Measurements from ENCODE around the gene MTMR2. TPM values are rescaled to one million over a fixed set of nuclear protein-coding genes. Genes with fewer than 3 reads are reported as not detected.

The MTMR2 gene
- total RNA-seq, 1 donor from 2014 or later: 14.7 TPM

DNA sequence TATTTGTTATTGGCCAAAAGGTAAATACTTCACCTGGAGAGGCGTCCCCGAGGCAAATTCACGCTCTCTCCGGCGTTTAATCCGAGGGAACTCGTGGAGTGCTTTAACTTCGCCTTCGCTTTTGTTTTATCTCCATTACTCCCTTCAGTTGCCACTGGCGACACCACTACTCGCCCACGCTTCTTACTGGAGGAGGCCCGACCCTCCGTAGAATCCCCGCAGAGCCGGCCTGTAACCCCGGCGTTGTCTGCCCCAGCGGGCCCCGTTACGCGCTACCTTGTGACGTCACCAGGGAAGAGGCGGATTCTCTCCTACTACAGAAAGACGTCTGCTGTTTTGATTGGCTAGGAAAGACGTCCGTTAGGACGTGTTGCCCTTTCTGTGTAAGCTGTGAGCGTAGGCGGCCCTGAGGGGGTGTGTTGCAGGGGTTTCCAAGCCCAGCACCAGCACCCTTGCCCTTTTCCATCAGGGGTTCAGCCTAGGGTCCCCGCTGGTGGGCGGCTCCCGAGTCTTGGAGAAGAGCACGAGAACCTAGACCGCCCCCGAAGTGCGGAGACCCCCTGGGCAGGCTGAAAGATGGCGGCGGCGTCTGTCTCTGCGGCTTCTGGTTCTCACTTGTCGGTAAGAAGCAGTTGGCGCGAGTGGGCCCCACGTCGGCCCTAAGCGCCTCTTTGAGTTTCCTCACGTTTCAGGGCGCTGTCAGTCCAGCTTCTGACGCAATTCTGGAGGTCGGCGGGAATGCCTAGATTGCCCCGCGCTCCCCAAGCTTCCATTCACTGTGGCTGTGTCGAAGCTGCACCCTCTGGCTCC, 133.6 kb downstream of the MTMR2 start, which contains the start of gene CEP57:
CEP57 (plus strand) TSS at position 376 of the 810 bp plus-strand sequence; CDS start at position 577, 201 bp downstream.
- TF ChIP-seq, protein P1, sequence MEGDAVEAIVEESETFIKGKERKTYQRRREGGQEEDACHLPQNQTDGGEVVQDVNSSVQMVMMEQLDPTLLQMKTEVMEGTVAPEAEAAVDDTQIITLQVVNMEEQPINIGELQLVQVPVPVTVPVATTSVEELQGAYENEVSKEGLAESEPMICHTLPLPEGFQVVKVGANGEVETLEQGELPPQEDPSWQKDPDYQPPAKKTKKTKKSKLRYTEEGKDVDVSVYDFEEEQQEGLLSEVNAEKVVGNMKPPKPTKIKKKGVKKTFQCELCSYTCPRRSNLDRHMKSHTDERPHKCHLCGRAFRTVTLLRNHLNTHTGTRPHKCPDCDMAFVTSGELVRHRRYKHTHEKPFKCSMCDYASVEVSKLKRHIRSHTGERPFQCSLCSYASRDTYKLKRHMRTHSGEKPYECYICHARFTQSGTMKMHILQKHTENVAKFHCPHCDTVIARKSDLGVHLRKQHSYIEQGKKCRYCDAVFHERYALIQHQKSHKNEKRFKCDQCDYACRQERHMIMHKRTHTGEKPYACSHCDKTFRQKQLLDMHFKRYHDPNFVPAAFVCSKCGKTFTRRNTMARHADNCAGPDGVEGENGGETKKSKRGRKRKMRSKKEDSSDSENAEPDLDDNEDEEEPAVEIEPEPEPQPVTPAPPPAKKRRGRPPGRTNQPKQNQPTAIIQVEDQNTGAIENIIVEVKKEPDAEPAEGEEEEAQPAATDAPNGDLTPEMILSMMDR (IDR thresholded peaks at IDR 0.05): no peak
- intact Hi-C loops (cut with DNase I): loop anchor here (1.0 kb wide), 1 partner anchor 723 kb away; no protein-coding TSS in a partner anchor
- Histone ChIP-seq H3K4me1 (peaks cover 0 to 22% of the 10 kb centered on the region in 2 donors), H3K4me3 (peak within 1 kb of the TSS; percentile 95 to 98), H3K9me3 (no peaks in the 10 kb centered on the region), H3K36me3 (peaks cover 9 to 14% of the 10 kb centered on the region in 2 donors), H3K27me3 (no peaks in the 10 kb centered on the region), H3K27ac (peak within 1 kb of the TSS; percentile 91 to 100)
- peak; percentile 86 to 99 for DNase-seq (ENCODE audit: low spot score in 2 of 2)

DNA sequence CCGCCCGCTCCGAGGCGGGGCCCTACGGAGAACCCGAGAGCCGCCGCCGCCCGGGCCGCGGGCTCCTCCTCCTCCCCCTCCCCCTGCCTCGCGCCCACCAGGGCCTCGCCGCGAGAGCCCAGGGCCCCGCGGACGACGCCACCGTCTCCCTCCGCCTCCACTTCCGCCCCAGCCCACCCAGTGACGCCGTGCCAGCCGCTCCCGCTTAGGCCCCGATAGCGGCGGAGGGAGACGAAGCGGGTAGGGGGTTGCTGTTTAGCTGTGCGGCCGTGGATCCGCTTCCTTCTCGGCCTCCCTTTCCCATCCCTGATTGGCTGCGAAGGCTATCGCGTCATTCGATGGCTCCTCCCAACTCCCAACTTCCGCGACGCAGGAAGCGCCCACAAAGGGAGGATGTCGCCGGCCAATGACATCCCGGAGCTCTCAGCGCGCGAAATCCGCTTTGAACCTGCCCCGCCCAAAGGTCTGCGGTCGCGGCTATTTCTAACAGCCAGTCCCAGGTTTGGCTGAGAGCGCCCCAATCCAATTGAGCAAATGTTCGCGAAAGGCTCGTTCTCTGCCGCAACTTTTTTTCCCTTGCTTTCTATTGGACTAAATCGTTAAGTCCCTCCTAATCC, 134.3 kb downstream of the MTMR2 start, which contains the start of gene FAM76B:
FAM76B (minus strand) TSS at position 277 of the 617 bp plus-strand sequence. CDS start 304 bp downstream, outside the sequence.
- H3K27ac ChIP-seq: peak within 1 kb of the TSS; percentile 91 to 100
- intact Hi-C loops (cut with DNase I): loop anchor here (1.0 to 10.0 kb wide), 6 partner anchors 558 to 1245 kb away; partner anchors contain the start of genes CCDC82, CWC15, ENDOD1 and FUT4
- no peaks in the 10 kb centered on the region for H3K27me3 ChIP-seq
- H3K4me3 ChIP-seq: peak within 1 kb of the TSS; percentile 95 to 98
- H3K4me1 ChIP-seq: peaks cover 0 to 22% of the 10 kb centered on the region in 2 donors
- TF ChIP-seq, protein P1 (IDR thresholded peaks at IDR 0.05): no peak
- peaks cover 9 to 21% of the 10 kb centered on the region in 2 donors for H3K36me3 ChIP-seq
- DNase-seq (ENCODE audit: low spot score in 2 of 2): peak; percentile 85 to 97
- no peaks in the 10 kb centered on the region for H3K9me3 ChIP-seq

DNA sequence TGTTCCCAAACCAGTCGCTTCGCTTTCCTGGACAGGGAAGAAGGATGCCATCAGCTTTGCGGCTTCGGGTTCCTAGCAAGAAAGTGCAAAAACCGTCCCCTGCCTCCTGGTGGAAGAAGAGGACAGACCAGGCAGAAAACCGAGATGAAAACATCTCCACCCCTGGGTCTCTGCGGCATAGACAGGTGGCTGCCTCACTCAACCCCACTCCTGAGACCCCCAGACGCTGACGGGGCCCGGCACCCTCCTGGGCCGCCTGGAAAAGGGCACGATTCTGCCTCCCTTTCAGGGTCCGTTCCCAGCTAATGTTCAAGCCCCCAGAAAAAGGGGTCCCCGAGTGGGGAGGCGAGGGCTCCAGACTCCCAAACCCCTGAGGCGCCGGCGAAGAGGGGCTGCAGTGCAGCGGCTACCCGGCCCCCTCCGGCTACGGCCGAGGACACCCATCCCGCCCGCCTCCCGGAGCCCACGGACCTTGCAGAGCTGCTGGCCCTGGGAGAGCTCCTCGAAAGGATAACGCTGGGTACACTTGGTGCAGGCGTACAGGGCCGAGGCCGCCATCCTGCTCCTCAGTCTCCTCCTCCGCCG, 134.9 kb downstream of the MTMR2 start:
- H3K27me3 ChIP-seq: no peaks in the 10 kb centered on the region
- peak overlapping the region; percentile 95 to 98 for H3K4me3 ChIP-seq
- peak overlapping the region; percentile 91 to 100 for H3K27ac ChIP-seq
- DNase-seq (ENCODE audit: low spot score in 2 of 2): peak in 1 of 2 donors; percentile 67
- peaks cover 10 to 24% of the 10 kb centered on the region in 2 donors for H3K36me3 ChIP-seq
- peaks cover 0 to 22% of the 10 kb centered on the region in 2 donors for H3K4me1 ChIP-seq
- TF ChIP-seq, protein P1 (IDR thresholded peaks at IDR 0.05): peak in 1 of 3 experiments; percentile 15
- intact Hi-C loops (cut with DNase I): loop anchor here (1.0 to 10.0 kb wide), 5 partner anchors 558 to 1244 kb away; partner anchors contain the start of genes CCDC82, CWC15, ENDOD1 and FUT4
- no peaks in the 10 kb centered on the region for H3K9me3 ChIP-seq

Other genes with a start within 250 kb of the MTMR2 start
- gene FAM76B, start 134.3 kb downstream of the MTMR2 start, total RNA-seq: 6.5 TPM
- 5.4 TPM for gene CEP57, start 133.6 kb downstream of the MTMR2 start, total RNA-seq